GM06990 (cell line): ENCODE data around the gene TBC1D9B.

Experiments
- DNase-seq: peaks from one replicate; pipeline ENCODE4 v3.0.0-alpha.2; 2011; ENCODE audit not compliant: insufficient read length; ENCODE audit errors: extremely low read depth
- H3K27me3 ChIP-seq: replicated peaks from 2 replicates; pipeline ENCODE4 v1.6.0; 2011; ENCODE audit warnings: low read length; ENCODE audit not compliant: control insufficient read depth, insufficient read depth
- H3K36me3 ChIP-seq: 2 replicates; pipeline ENCODE4 v1.5.1; 2011; ENCODE audit warnings: low read length; ENCODE audit not compliant: control insufficient read depth, insufficient read depth
- H3K4me3 ChIP-seq: replicated peaks from 2 replicates; pipeline ENCODE4 v1.5.1; 2011; ENCODE audit warnings: low read depth, mild to moderate bottlenecking, control low read depth, low read length
- TF ChIP-seq, protein P1 (sequence below): IDR thresholded peaks from 2 replicates; pipeline ENCODE4 v1.5.1; 2011; ENCODE audit warnings: low read length, control low read depth, mild to moderate bottlenecking, inconsistent platforms; ENCODE audit not compliant: insufficient read depth, poor library complexity, severe bottlenecking

TBC1D9B gene

DNA sequence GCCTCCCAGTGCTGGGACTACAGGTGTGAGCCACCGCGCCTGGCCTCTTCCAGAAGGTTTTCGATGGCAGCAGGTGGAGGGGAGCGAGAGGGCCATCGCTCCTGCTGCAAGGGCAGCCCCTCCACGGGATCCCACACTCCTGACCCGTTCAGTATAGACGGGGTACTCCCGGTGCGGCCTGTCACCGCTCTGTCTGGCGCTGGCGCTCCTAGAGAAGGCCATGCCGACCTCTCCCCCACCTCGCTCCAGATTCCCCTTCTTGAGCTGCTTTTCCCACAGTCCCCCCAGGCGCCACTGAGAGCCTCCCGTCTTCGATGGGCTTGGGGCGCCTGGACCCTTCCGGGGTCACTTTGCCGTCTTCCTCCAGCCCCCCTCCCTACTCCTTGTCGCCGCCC lies 91.3 kb downstream of the TBC1D9B start:
- TF ChIP-seq, protein P1, sequence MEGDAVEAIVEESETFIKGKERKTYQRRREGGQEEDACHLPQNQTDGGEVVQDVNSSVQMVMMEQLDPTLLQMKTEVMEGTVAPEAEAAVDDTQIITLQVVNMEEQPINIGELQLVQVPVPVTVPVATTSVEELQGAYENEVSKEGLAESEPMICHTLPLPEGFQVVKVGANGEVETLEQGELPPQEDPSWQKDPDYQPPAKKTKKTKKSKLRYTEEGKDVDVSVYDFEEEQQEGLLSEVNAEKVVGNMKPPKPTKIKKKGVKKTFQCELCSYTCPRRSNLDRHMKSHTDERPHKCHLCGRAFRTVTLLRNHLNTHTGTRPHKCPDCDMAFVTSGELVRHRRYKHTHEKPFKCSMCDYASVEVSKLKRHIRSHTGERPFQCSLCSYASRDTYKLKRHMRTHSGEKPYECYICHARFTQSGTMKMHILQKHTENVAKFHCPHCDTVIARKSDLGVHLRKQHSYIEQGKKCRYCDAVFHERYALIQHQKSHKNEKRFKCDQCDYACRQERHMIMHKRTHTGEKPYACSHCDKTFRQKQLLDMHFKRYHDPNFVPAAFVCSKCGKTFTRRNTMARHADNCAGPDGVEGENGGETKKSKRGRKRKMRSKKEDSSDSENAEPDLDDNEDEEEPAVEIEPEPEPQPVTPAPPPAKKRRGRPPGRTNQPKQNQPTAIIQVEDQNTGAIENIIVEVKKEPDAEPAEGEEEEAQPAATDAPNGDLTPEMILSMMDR: no peak

GRCh38 chr5:179815491-179816249 lies 92.0 kb downstream of the TBC1D9B start:
- TF ChIP-seq, protein P1: no peak
- no peaks in the 10 kb centered on the region for H3K27me3 ChIP-seq
- no peak for DNase-seq
- H3K4me3 ChIP-seq: no peak overlapping the region
- no peaks in the 10 kb centered on the region; the same call in none of the 2 replicates for H3K36me3 ChIP-seq

More for the DNA sequence above, 91.3 kb downstream of the TBC1D9B start:
- DNase-seq: no peak
- Histone ChIP-seq H3K4me3 (no peak overlapping the region; the same call in 1 of the 2 replicates), H3K27me3 (no peaks in the 10 kb centered on the region), H3K36me3 (no peaks in the 10 kb centered on the region; the same call in none of the 2 replicates)

DNA sequence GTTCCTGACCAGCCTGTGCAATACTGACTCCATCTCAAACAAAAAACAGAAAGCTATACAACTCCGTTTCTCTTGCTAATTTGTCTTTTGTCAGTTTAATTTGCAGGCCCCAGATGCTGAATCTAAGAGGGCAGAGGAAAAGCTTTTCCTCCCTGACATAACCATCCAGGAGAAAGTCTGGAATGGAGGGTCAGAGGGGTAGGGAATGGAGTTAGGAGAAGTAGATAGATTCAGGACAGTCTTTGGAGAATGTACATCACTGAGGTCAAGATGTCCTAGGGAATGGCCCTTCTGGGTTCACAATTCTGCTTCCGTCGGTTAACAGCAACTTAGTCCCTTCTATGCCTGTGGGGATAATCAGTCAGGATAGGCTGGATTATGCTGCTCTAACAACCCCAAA lies 93.6 kb downstream of the TBC1D9B start:
- TF ChIP-seq, protein P1: no peak
- no peaks in the 10 kb centered on the region for H3K27me3 ChIP-seq
- no peak for DNase-seq

DNA sequence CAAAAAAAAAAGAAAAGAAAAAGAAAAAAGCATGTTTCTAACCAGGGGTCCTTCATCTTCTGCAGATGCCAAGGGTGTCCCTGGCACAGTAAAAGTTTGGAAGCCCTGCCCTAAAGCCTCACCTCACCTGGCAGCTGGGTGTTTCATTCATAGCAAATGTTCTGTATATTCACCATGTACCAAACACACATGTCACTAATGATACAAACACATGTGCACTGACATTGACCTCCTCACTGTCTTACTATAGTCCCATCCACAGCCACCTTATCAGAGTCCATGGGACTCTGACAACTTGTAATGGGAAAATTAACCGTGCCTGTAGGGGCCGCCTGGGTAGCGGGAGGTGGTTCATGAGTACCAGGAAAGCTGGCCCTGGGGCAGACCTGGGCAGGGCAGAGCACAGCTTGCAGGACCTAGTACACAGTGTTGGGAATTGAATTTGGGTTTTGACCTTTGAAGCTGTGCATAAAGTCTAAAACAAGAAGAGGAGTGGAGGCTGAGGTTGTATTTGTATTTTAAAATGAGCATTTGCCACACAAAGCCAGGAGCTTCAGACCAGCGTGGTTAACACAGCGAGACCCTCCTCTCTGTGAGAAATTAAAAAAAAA lies 94.6 kb downstream of the TBC1D9B start:
- no peaks in the 10 kb centered on the region; the same call in none of the 2 replicates for H3K36me3 ChIP-seq
- H3K4me3 ChIP-seq: no peak overlapping the region
- TF ChIP-seq, protein P1: no peak
- H3K27me3 ChIP-seq: no peaks in the 10 kb centered on the region
- no peak for DNase-seq

More for the DNA sequence above, 93.6 kb downstream of the TBC1D9B start:
- H3K36me3 ChIP-seq: no peaks in the 10 kb centered on the region; the same call in none of the 2 replicates
- no peak overlapping the region for H3K4me3 ChIP-seq

DNA sequence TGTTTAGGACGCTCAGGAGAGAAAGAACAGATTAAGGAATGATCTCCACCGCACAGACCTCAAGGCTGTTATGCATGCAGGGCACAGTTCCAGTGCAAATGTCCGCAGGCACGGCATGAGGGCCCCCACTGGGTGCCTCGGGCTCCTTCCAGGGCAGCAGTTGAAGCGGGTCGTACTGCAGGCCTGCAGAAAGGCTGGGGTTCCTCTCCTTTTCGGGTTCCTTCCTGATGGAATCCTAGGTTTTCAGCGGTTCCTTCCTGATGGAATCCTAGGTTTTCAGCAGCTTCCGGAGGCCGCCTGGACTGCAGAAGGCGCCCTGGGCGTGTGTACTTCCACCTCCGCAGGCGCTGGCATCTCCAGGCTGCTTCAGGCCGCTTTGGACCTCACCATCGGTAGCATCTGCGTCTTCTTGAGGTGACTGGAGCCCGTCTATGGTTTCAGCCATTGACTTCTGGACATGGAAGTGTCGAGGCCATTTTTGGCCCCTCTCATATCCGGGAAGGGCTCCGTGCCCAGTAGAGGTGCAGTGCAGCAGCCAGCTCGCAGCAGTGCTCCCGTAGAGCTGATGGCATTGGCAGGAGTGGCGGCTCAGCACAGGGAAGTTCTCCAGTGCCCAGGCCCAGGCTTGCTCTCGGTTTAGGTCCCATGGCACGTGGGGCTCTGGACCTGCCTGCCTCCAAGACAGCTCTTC lies 95.4 kb downstream of the TBC1D9B start:
- H3K36me3 ChIP-seq: no peaks in the 10 kb centered on the region; the same call in none of the 2 replicates

More for the DNA sequence above, 95.4 kb downstream of the TBC1D9B start:
- Histone ChIP-seq H3K4me3 (no peak overlapping the region), H3K27me3 (no peaks in the 10 kb centered on the region)
- TF ChIP-seq, protein P1: no peak
- DNase-seq: no peak
